Activated CD4-positive, alpha-beta T cell treated with anti-CD3 and anti-CD28 coated beads, Interleukin-2, amount 10 ng/mL, durations not matched to agents 24 days and 14 days (primary cell): Measurements from ENCODE around the gene TCP10L. TPM values are rescaled to one million over a fixed set of nuclear protein-coding genes. Genes with fewer than 3 reads are reported as not detected.
"Not testable (repeated sequence)": the region's sequence is repeated elsewhere in the genome, so short reads cannot be mapped to it uniquely, and the experiment has no call there.

Source experiments
- DNase-seq: peaks from one replicate; pipeline ENCODE4 v3.0.0; 2022
- H3K27ac Mint-ChIP-seq: one replicate; pipeline ENCODE4 v1.8.0; 2022; ENCODE audit warnings: mild to moderate bottlenecking, mixed read lengths
- H3K27me3 Mint-ChIP-seq: one replicate; pipeline ENCODE4 v1.8.0; 2022; ENCODE audit warnings: mixed read lengths
- H3K36me3 Mint-ChIP-seq: one replicate; pipeline ENCODE4 v1.8.0; 2022; ENCODE audit warnings: low read depth, mild to moderate bottlenecking, mixed read lengths
- H3K4me1 Mint-ChIP-seq: one replicate; pipeline ENCODE4 v1.8.0; 2021; ENCODE audit warnings: mixed read lengths
- H3K4me3 Mint-ChIP-seq: one replicate; pipeline ENCODE4 v1.8.0; 2022; ENCODE audit warnings: mild to moderate bottlenecking, moderate library complexity, mixed read lengths
- H3K9me3 Mint-ChIP-seq: one replicate; pipeline ENCODE4 v1.8.0; 2021; ENCODE audit warnings: mixed read lengths
- intact Hi-C: fragments of 100-400 bp; cut with micrococcal nuclease; formaldehyde crosslinking; loops from one replicate; pipeline ENCODE4 v1.15.1; 2023
- total RNA-seq: library from RNA; stranded (reverse); gene quantifications from 2 replicates; pipeline ENCODE4 v1.2.3, GENCODE V29; 2022

TCP10L gene
- total RNA-seq, 1 donor from 2014 or later = 0.58 TPM

GRCh38 chr21:32533611-32534010, 51.7 kb downstream of the TCP10L start:
- no peak overlapping the region for H3K27ac Mint-ChIP-seq

GRCh38 chr21:32533053-32533452, 52.3 kb downstream of the TCP10L start:
- intact Hi-C loops = no loop called here
- peaks cover 5% of the 10 kb centered on the region for H3K4me1 Mint-ChIP-seq
- H3K4me3 Mint-ChIP-seq = no peak overlapping the region
- H3K27me3 Mint-ChIP-seq = peaks cover 2% of the 10 kb centered on the region
- H3K27ac Mint-ChIP-seq = no peak overlapping the region
- no peaks in the 10 kb centered on the region for H3K36me3 Mint-ChIP-seq
- H3K9me3 Mint-ChIP-seq = no peaks in the 10 kb centered on the region
- DNase-seq = no peak

More at GRCh38 chr21:32533611-32534010, 51.7 kb downstream of the TCP10L start:
- Mint-ChIP-seq H3K27me3 (peaks cover 2% of the 10 kb centered on the region), H3K4me1 (peaks cover 8% of the 10 kb centered on the region), H3K36me3 (no peaks in the 10 kb centered on the region), H3K9me3 (no peaks in the 10 kb centered on the region), H3K4me3 (no peak overlapping the region)
- DNase-seq = no peak
- intact Hi-C loops = no loop called here

DNA sequence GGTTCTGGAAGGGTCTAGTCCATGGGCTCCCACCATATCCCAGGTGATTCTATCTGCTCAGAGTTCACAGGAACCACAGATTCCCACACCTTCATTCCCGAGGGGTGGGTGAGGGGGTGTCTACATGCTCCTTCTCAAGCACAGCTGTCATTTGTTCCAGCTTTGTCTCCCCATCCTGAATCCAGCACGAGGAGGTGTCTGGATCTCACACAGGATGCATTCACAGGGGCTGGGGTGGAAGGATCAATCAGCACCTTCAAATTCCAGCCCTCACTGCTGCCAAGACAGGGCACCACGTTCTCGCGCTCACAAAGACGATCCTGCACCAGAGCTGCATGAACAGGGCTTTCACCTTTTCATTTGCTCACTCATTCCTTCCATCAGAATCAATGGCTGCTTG, 52.7 kb downstream of the TCP10L start:
- Mint-ChIP-seq H3K4me1 (peaks cover 5% of the 10 kb centered on the region), H3K36me3 (no peaks in the 10 kb centered on the region), H3K4me3 (no peak overlapping the region), H3K27me3 (peaks cover 2% of the 10 kb centered on the region), H3K27ac (no peak overlapping the region), H3K9me3 (no peaks in the 10 kb centered on the region)
- intact Hi-C loops = no loop called here
- no peak for DNase-seq

GRCh38 chr21:32531561-32531960, 53.8 kb downstream of the TCP10L start:
- H3K36me3 Mint-ChIP-seq, H3K4me3 Mint-ChIP-seq, DNase-seq, H3K4me1 Mint-ChIP-seq, H3K9me3 Mint-ChIP-seq, H3K27ac Mint-ChIP-seq, H3K27me3 Mint-ChIP-seq, intact Hi-C loops: not testable (repeated sequence)

DNA sequence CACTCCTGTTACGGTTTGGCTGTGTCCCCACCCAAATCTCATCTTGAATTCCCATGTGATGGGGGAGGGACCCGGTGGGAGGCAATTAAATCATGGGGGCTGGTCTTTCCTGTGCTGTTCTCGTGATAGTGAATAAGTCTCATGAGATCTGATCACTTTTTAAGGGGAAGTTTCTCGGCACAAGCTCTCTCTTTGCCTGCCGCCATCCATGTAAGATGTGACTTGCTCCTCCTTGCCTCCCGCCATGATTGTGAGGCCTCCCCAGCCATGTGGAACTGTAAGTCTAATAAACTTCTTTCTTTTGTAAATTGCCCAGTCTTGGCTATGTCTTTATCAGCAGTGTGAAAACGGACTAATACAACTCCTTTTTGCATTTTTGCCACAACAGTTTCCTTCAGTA, 54.5 kb downstream of the TCP10L start:
- DNase-seq, H3K9me3 Mint-ChIP-seq, H3K4me1 Mint-ChIP-seq, intact Hi-C loops, H3K36me3 Mint-ChIP-seq, H3K27me3 Mint-ChIP-seq, H3K4me3 Mint-ChIP-seq, H3K27ac Mint-ChIP-seq: not testable (repeated sequence)

DNA sequence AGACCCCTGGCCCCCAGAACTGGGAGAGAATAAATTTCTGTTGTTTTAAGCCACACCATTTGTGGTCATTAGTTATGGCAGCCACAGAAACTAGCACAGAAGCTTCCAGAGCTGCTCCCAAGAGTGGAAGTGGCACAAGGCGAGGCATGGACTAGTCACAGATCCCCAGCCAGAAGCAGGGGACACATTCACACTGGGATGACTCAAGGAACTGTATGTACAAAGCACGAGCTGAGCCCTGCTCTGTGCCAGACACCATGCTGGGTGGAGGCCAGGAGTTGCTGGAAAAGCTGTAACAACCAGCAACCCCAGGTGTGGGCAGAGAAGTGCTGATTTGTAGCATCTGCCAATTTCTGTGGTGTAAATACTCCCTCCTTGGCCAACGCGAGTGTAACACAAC, 55.6 kb downstream of the TCP10L start:
- H3K27ac Mint-ChIP-seq = no peak overlapping the region
- no peak for DNase-seq
- no peaks in the 10 kb centered on the region for H3K4me1 Mint-ChIP-seq
- intact Hi-C loops = no loop called here
- no peaks in the 10 kb centered on the region for H3K9me3 Mint-ChIP-seq
- H3K27me3 Mint-ChIP-seq = no peaks in the 10 kb centered on the region
- H3K4me3 Mint-ChIP-seq = no peak overlapping the region
- H3K36me3 Mint-ChIP-seq = no peaks in the 10 kb centered on the region

DNA sequence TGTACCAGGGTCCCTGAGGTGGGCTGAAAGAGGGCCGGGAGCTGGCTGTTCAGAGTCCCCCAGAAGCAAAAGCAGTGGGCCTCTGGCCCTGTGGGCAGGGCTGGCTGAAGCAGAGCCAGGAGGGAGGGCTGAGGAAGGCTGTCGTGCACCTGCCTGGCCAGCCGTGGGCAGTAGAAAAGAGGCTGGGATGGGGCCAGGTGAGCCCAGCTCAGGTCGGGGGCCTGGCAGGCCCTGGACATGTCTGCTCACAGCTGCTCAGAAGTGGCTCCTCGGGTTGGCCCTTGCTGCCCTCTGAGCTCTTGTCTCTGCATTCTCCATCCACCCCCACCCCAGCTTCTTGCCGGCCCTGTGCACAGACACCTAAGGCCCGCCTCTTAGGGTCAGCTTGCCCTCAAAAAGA, 60.0 kb downstream of the TCP10L start:
- no peaks in the 10 kb centered on the region for H3K4me1 Mint-ChIP-seq
- H3K36me3 Mint-ChIP-seq = no peaks in the 10 kb centered on the region
- intact Hi-C loops = no loop called here
- no peak for DNase-seq
- no peak overlapping the region for H3K27ac Mint-ChIP-seq
- no peaks in the 10 kb centered on the region for H3K9me3 Mint-ChIP-seq
- H3K27me3 Mint-ChIP-seq = no peaks in the 10 kb centered on the region
- no peak overlapping the region for H3K4me3 Mint-ChIP-seq

DNA sequence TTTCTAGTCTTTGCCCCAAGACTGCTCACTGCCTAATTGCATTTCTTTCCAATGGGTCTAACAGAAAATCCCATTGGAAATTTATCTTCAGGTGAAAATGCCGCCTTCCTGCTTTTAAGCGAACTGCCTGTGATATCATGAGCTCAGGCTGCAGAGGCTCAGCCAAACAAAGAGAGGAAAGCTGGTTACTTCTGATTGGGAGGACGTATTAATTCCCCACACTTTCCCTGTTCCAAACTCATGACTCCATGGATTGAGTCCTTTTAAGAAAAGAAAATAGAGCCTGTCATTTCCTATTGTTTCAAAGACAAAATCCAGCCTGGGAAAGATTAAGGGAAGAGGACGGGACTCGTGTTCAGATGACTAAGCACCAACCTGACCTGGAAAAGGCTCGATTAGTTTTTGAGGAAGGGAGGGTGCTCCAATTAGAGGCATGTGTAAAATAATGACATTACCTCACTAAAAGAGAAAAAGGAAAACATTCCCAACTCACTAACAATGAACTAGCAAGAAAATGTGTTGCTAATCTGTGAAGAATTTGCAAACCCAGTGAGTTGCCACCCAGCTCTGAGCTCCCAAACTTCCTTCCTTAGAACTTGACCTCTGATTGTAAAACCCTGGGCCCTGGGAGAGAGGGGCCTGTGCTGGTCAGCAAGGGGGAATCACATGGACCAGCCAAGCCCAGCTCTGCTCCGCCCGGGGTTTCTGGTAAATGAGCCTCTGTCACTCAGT, 61.2 kb downstream of the TCP10L start:
- Mint-ChIP-seq H3K36me3 (no peaks in the 10 kb centered on the region), H3K27ac (no peak overlapping the region), H3K27me3 (no peaks in the 10 kb centered on the region), H3K4me1 (no peaks in the 10 kb centered on the region), H3K4me3 (no peak overlapping the region), H3K9me3 (no peaks in the 10 kb centered on the region)
- no peak for DNase-seq
- intact Hi-C loops = no loop called here

Other genes with a start within 250 kb of the TCP10L start
- gene URB1, start 192.5 kb downstream of the TCP10L start, total RNA-seq = 39.2 and 41.7 TPM in 2 replicates
- 6.0 and 8.2 TPM in 2 replicates for gene EVA1C, start 172.8 kb downstream of the TCP10L start, total RNA-seq
- 52.5 and 57.6 TPM in 2 replicates for gene CFAP298, start 26.9 kb upstream of the TCP10L start, total RNA-seq
- gene SYNJ1, start 142.5 kb upstream of the TCP10L start, total RNA-seq = 11.3 and 12.6 TPM in 2 replicates
- 60.5 and 65.4 TPM in 2 replicates for gene PAXBP1, start 186.2 kb upstream of the TCP10L start, total RNA-seq